HG02571 (cell line): Measurements from ENCODE around the gene TXNDC15.
"Not testable (repeated sequence)": the region's sequence is repeated elsewhere in the genome, so short reads cannot be mapped to it uniquely, and the experiment has no call there.

Experiments
- ATAC-seq: cut with Tn5 transposase; IDR thresholded peaks from one replicate; pipeline ENCODE4 v1.9.1; 2021; ENCODE audit warnings: mild to moderate bottlenecking, moderate library complexity; ENCODE audit not compliant: unreplicated experiment

TXNDC15 gene

DNA sequence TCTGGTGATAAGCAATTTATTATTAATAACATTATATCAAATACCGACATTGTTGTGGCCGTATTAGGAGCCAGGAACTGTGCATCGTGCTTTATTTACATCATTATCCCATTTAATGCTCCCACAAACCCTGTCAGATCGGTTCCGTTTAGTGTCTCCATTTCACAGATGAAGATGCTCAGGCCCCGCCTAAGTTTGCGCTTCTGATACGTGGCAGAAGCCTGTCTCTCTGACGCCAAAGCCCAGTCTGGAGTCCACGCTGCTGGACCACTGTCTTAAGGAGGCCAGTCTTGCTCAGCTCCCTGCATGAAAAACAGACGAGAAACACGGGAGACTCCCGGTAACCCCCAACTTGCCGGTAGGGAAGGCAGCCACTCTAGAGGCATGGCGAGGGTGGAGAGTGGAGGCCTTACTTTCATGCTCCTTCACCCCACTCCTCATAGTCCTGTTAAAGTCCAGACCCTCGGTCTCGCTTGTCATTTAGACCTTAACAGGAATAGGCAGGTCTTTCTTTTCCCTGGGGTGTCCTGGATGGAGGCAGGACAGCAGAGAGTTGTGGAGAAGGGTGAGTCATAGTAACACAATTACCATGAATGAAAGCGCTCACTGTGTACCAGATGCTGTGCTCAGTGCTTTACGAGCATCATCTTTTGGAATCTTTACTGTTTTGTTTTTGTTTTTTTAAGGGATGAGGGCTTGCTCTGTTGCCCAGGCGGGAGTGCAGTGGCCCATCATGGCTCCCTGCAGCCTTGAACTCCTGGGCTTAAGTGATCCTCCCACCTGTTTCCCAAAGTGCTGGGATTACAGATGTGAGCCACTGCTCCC lies 872 bp downstream of the TXNDC15 start:
- peak; percentile 34 for ATAC-seq

DNA sequence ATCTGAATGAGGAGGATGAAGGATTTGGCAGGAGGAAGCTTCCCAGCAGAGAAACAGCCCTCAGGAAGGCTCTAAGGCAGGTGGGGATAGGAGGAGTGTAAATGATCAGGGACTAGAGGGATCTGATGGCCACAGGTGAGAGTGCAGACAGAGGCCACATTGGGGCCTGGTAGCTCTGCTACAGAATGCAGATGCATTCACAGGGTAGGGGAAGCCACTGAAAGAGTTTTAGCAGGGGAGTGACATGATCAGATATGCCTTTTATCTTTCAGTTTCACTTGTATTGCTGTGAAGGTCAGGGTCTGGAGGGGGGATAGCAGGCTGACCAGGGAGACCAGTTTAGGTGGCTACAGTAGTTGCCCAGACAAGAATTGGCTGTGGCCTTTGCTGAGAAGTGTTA lies 3.0 kb downstream of the TXNDC15 start:
- ATAC-seq: no peak

DNA sequence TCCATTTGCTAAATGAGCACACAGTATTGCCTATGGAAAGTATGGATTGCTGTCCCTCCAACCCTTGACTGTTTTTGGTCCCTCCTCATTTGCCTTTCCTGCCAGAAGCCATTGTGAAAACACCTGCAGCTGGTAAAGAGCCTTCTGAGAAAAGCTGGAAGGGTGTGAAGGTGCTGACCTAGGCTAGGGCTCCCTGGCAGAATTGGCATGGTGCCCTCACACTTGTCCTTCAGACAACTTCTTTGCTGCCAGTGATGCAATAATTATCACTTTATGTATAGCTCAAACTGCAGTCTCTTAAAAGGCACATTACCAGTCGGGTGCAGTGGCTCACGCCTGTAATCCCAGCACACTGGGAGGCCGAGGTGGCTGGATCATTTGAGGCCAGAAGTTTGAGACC lies 4.2 kb downstream of the TXNDC15 start:
- ATAC-seq: no peak

DNA sequence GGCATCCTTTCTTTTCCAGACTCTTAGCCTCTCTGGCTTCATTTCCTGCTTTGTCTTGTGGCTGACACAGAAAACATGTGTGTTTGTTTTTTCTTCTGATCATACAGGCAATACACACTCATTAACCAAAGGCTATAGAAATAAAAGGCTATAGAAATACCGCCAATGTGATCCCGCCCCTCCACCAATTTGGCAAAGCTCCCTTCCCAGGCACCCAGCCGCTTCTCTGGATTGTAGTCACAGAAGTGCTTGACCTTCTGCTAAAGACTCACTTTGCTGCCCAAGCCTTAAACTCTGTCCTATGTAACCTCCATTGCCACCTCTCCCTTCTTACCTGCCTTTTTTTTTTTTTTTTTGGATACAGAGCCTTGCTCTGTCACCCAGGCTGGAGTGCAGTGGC lies 5.3 kb downstream of the TXNDC15 start:
- no peak for ATAC-seq

DNA sequence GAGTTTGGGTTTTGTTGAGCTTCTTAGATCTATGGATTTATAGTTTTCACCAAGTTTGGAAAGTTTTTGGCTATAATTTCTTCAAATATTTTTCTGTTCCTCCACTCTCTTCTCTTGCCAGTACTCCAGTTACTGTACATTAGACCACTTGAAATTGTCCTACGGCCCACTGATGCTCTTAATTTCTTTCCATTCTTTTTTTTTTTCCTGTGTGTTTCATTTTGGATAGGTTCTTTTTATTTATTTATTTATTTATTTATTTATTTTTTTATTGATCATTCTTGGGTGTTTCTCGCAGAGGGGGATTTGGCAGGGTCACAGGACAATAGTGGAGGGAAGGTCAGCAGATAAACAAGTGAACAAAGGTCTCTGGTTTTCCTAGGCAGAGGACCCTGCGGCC lies 6.8 kb downstream of the TXNDC15 start:
- not testable (repeated sequence) for ATAC-seq

DNA sequence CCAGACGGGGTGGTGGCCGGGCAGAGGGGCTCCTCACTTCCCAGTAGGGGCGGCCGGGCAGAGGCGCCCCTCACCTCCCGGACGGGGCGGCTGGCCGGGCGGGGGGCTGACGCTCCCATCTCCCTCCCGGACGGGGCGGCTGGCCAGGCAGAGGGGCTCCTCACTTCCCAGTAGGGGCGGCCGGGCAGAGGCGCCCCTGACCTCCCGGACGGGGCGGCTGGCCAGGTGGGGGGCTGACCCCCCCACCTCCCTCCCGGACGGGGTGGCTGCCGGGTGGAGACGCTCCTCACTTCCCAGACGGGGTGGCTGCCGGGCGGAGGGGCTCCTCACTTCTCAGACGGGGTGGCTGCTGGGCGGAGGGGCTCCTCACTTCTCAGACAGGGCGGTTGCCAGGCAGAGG lies 7.5 kb downstream of the TXNDC15 start:
- ATAC-seq: not testable (repeated sequence)

DNA sequence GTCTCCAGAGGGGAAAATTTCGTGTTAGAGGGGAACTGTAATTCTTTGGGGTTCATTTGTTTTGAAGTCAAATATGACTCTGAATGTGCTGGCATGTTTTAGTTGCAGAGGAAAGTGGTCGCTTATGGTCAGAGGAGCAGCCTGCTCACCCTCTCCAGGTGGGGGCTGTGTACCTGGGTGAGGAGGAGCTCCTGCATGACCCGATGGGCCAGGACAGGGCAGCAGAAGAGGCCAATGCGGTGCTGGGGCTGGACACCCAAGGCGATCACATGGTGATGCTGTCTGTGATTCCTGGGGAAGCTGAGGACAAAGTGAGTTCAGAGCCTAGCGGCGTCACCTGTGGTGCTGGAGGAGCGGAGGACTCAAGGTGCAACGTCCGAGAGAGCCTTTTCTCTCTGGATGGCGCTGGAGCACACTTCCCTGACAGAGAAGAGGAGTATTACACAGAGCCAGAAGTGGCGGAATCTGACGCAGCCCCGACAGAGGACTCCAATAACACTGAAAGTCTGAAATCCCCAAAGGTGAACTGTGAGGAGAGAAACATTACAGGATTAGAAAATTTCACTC lies 13.5 kb downstream of the TXNDC15 start:
- ATAC-seq: no peak

DNA sequence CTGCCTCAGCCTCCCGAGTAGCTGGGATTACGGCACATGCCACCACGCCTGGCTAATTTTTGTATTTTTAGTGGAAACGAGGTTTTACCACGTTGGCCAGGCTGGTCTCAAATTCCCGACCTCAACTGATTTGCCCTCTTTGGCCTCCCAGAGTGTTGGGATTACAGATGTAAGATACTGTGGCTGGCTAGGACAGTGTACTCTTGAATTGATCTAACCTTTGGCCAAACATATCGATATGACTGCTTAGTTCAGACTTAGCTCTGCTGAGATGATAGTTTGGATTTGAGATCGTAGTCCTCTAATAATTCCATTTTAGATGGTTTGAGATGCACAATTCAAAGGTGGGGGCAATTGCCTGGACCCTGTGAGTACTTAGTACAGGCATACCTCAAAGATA lies 15.2 kb downstream of the TXNDC15 start:
- ATAC-seq: no peak

DNA sequence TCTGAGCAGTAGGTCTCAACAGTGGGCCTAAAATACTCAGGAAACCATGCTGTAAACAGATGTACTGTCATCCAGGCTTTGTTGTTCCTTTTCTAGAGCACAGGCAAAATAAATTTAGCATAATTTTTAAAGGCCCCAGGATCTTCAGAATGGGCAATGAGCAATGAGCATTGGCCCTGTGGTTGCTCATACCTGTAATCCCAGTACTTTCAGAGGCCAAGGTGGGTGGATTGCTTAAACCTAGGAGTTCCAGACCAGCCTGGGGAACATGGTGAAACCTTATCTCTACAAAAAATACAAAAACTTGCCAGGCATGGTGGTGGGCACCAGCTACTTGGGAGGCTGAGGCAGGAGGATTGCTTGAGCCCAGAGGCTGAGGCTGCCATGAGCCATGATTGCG lies 17.3 kb downstream of the TXNDC15 start:
- no peak for ATAC-seq

DNA sequence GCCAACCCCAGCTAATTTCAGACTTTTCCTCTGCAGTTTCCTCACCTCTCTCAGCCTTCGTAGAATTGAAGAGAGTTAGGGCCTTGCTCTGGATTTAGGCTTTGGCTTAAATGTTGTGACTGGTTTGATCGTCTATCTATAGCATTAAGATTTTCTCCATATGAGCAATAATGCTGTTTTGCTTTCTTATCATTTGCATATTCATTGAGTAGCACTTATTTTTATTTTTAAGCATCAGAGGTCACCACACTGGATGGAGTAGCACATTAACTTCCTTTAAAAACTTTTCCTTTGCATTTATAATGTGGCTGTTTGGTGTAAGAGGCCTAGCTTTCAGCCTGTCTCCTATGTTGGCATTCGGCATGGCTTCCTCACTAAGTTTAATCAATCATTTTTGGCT lies 18.1 kb downstream of the TXNDC15 start:
- ATAC-seq: no peak

DNA sequence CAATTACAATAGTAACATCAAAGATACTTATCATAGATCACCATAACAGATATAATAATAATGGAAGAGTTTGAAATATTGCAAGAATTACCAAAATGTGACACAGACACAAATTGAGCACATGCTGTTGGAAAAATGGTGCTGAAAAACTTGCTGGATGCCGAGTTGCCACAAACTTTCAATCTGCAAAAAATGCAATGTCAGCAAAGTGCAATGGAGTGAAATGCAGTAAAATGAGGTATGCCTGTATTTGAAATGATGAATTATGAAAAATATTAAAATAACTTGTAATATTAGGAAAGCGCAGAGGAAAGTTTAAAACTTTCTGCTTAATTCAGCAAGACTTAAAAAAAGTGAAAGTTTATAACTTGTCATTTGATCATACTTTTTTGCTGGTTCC lies 18.8 kb downstream of the TXNDC15 start:
- no peak for ATAC-seq

DNA sequence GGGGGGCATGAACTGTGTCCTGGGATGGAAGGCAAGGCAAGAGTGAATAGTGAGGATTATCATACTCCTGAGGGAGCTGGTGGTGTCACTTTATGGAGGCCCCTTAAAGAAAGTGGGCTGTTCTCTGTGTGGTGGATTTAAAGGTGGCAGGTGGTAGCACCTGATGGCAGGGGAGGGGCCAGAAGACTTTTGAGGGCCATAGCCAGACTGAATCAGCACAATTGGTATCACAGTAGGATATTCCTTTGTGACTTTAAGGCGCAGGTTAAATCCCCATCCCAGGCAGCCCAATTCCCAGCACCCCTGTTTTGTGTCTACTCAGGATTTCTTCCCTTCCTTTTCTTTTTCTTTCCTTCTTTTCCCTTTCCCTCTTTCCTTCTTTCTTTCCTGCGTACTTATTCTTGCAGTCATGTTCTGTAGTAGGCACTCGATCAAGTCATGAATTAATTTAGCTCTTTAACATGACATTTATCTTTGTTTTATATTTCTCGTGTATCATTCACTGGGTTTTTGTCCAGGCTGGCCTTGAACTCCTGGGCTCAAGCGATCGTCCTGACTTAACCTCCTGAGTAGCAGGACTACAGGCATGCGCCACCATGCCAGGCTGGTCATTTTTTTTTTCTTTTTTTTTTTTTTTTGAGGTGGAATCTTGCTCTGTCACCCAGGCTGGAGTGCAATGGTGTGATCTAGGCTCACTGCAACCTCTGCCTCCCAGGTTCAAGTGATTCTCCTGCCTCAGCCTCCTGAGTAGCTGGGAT lies 19.8 kb downstream of the TXNDC15 start:
- no peak for ATAC-seq

DNA sequence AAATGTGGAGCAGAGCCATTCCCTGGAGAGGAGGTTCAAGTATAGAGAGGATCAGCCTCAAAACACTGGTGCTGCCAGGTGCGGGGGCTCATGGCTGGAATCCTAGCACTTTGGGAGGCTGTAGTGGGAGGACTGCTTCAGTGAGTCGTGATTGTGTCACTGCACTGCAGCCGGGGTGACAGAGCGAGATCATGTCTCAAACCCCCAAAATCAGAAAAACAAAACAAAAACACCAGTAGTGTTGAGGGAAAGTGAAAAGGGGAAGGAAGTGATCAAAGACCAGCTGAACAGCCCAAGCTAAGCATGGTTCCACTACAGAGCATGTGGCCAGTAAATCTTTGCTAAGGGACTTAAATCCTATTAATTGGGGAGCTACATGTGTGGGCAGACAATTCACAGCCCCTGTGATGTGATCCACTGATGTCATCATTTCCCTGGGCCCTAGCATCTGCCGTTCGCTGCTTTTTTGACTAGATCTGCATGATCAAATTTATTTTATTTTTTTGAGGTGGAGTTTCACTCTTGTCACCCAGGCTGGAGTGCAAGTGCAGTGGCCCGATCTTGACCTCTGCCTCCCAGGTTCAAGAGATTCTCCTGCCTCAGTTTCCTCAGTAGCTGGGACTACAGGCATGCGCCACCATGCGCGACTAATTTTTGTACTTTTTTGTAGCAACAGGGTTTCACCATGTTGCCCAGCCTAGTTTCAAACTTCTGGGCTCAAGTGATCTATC lies 28.1 kb downstream of the TXNDC15 start:
- no peak for ATAC-seq

DNA sequence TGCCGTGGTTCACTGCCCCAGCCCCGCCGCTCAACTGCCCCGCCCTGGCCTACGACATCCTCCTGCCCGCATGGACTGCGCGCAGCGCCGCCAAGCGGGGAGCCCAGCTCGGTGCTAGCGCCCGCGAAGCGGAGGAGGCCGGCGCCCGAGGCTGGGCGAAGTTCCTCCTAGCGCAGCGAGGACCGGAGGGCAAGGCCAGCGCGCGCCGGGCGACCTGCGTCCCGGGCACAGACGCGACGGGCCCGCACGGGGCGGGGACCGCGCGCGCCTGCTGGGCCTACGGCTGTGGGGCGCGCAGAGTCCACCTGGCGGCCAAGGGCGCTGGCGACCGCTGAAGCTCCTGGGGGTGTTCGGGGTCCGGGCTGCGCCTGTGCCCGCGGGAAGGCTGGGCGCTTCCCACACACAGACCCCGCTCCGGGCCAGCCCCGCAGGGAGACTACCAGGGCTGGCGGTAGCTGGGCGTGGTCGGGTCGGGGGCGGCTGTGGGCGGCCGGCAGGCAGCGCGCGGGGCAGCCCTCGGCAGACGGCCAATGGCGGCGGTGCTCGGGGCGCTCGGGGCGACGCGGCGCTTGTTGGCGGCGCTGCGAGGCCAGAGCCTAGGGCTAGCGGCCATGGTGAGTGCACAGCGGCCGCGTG lies 30.6 kb downstream of the TXNDC15 start, which contains the start of gene PCBD2:
Gene PCBD2 (plus strand): TSS at position 522 of the 636 bp plus-strand sequence. CDS start 9 bp downstream, at position 531.
- ATAC-seq: peak; percentile 78

DNA sequence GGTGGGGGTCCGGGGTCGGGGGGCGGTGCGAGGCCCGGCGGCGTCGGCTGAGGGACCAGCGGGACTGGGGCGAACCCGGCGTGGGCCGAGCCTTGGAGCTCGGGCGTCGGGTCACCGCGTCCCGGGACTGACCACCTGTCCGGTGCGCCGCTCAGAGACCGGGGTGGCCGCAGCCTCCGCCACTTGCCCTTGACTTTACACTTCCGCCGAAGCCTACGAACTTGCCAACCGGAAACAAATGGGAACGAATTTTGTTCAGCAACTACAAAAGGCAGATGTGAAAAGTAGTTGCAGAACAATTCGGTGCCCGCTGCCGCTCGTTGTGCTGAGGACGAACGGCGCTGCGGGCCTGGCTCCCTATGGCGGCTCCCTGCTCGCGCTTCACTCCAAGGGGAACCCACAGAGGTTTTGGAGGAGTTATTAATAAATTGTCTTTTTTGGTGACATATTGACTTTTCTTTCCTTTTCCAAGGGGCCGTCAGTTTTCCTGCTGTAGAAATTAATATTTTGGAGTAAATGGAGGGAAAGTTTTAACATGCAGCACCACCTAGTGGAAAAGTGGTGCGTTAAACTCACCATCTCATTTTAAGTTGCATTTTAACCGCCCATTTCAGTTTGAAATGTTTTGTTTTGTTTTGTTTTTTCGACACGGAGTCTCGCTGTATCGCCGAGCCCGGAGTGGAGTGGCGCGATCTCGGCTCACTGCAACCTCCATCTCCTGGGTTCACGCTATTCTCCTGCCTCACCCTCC lies 31.2 kb downstream of the TXNDC15 start:
- peak; percentile 40 for ATAC-seq

DNA sequence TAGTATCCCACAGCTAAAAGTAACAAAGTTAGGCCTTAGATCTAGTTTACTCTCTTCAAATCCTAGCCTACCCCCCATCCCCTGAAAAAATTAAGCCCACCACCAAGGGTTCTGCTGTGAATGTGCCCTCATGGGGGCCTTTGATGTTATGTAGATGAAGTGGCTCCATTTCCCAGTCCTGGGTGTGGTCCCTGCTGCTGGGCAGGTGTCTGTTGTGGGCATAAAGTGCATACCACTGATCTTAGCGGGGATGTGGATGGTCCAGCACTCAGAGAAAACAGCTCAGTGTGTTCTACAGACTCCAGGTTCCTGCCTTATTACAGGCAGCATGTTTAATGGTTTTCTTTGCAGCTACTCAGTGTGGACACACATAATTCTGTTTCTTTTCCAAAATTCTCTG lies 32.6 kb downstream of the TXNDC15 start:
- ATAC-seq: no peak

DNA sequence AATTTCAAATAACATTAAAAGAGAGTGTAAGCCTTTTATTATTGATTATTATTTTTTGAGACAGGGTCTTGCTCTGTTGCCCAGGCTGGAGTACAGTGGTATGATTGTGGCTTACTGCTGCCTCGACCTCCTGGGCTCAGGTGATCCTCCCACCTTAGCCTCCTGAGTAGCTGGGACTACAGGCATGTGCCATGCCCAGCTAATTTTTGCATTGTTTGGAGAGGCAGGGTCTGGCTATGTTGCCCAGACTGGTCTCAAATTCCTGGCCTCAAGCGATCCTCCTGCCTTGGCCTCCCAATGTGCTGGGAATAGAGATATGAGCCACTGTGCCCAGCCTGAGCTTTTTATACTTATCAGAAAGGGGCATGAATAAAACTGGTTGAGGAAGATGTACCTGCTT lies 36.6 kb downstream of the TXNDC15 start:
- ATAC-seq: not testable (repeated sequence)

DNA sequence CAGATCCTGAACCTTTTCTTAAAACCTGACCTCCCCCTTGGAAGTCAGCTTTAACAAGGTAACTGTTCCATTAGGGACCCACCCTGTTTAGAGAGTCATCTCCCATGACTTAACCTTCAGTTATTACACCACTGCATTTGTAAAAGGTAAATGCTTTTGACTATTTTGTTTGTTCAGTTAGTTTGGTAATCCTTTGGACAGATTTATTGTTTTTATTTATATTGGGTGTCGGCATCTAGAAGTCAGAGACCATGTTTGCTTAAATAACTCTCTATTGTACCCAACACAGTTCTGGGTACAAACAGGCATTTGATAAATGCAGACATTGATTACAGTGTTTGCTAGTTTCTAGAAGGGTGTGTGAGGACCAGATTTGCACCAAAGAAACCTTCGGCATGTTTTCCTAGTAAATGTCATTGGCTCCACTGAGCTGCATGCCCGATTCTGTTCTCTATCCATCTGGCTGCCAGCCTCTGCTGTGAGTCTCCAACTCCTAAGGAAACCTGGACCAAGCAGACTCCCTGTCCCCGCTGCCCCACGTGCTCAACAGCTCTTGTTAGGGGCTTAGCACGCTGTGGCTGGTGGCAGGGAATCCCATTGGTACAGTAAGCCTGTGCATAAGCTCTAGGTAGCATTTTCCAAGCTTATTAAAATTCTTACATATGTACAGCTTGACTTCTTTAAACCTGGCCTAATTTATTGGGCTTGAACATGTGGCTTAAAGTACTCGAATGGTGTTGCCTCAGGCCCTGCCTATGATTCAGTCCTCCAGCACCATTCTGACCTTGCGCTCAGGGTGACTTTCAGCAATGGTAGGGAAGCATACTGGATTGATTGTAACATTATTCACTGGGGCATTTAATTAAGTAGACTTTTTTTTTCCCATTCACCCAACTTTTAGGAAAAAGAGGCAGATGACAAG lies 37.4 kb downstream of the TXNDC15 start:
- no peak for ATAC-seq

DNA sequence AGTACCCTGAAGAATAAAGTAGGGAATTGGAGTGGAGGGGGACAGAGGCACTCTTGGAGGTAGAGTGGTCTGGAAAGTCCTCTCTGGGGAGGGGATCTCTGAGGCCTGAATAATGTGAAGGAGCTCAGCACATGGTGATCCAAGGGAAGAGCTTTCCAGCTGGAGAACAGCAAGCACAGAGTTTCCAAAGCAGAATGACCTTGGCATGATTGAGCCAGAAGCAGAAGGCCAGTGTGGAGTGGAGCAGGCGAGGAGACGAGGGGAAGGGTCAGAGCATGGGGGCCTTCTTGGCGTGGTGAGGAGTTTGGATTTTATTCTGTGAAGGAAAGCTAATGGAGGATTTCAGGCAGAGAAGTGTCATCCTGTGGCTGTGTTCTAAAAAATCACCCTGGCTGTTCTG lies 39.1 kb downstream of the TXNDC15 start:
- no peak for ATAC-seq
